H1 (cell line): ENCODE data around the gene FRMD4A. TPM values are rescaled to one million over a fixed set of nuclear protein-coding genes. Genes with fewer than 3 reads are reported as not detected.
A peak's percentile ranks its signal among the peaks of the same experiment; 100 is the strongest.

Source experiments
- PHF8 ChIP-seq: fragments of 200-600 bp; sonication (generic); conservative IDR thresholded peaks from 2 replicates; pipeline ENCODE4 v1.7.1; 2012; ENCODE audit warnings: low read depth, mild to moderate bottlenecking, inconsistent platforms, low read length, moderate library complexity
- SAP30 ChIP-seq: fragments of 300-600 bp; sonication (generic); IDR thresholded peaks from 2 replicates; pipeline ENCODE4 v1.7.1; 2012; ENCODE audit warnings: low read length, moderate library complexity, mild to moderate bottlenecking, inconsistent platforms; ENCODE audit not compliant: insufficient read depth, insufficient replicate concordance
- SIN3A ChIP-seq, 2 experiments: IDR thresholded peaks in 1 of 2; conservative IDR thresholded peaks in 1 of 2; 2 replicates each; pipeline ENCODE4 v1.6.1; 2011 to 2012; ENCODE audit warnings: low read length in 2 of 2, improper control_type of control experiment in 1 of 2, low read depth in 1 of 2, mild to moderate bottlenecking in 1 of 2
- SP4 ChIP-seq: IDR thresholded peaks from 2 replicates; pipeline ENCODE4 v1.6.1; 2012; ENCODE audit warnings: low read length, inconsistent platforms
- TAF1 ChIP-seq: IDR thresholded peaks from 2 replicates; pipeline ENCODE4 v1.6.1; 2011; ENCODE audit warnings: mild to moderate bottlenecking, low read depth, low read length
- TAF7 ChIP-seq: optimal IDR thresholded peaks from 2 replicates; pipeline ENCODE3; 2011; ENCODE audit warnings: low read depth, mild to moderate bottlenecking, inconsistent platforms, low read length, moderate library complexity, borderline replicate concordance
- ZNF274 ChIP-seq: IDR thresholded peaks from 2 replicates; pipeline ENCODE4 v1.7.0; 2012; ENCODE audit warnings: low read length, borderline replicate concordance; ENCODE audit errors: extremely low read depth
- polyA plus RNA-seq, 7 experiments: library from polyadenylated mRNA; depleted of rRNA in 3 of 7; stranded (reverse) in 5 of 7; unstranded in 2 of 7; fragments of >200 nt in 5 of 7; fragments of 200-250 nt in 2 of 7; gene quantifications; 1 replicate in 5 of 7; 2 replicates in 1 of 7; 4 replicates in 1 of 7; pipeline versions ENCODE4 v1.2.1 to v1.2.3, GENCODE V29; 2011 to 2013; ENCODE audit warnings: missing spikeins in 2 of 7, mixed read lengths in 2 of 7
- total RNA-seq: library from RNA; stranded (reverse); fragmentation: NEBNext Ultra II Directional; extraction: Animal tissue kit (Norgen Biotek cat#: 25700); gene quantifications from 2 replicates; pipeline ENCODE4 v1.2.1, GENCODE V29; 2021
- TF ChIP-seq, protein P1 (sequence below): IDR thresholded peaks from 2 replicates; pipeline ENCODE4 v1.6.1; 2011; ENCODE audit warnings: low read length, improper control_type of control experiment
- TF ChIP-seq, protein P2 (sequence below): fragments of 300-600 bp; sonication (generic); IDR thresholded peaks from 2 replicates; pipeline ENCODE4 v1.7.1; 2012; ENCODE audit warnings: low read length, moderate library complexity, mild to moderate bottlenecking, inconsistent platforms; ENCODE audit not compliant: insufficient replicate concordance

Gene FRMD4A
- total and polyA plus RNA-seq, 2 of the 8 experiments (the other 6 are each of a cell fraction or from before 2014, with no cell fraction given): 38.6 to 39.6 TPM

- TF ChIP-seq PHF8: no peak
- TF ChIP-seq, protein P1, sequence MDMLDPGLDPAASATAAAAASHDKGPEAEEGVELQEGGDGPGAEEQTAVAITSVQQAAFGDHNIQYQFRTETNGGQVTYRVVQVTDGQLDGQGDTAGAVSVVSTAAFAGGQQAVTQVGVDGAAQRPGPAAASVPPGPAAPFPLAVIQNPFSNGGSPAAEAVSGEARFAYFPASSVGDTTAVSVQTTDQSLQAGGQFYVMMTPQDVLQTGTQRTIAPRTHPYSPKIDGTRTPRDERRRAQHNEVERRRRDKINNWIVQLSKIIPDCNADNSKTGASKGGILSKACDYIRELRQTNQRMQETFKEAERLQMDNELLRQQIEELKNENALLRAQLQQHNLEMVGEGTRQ: no peak
- TF ChIP-seq TAF7: no peak
- TF ChIP-seq, protein P2, sequence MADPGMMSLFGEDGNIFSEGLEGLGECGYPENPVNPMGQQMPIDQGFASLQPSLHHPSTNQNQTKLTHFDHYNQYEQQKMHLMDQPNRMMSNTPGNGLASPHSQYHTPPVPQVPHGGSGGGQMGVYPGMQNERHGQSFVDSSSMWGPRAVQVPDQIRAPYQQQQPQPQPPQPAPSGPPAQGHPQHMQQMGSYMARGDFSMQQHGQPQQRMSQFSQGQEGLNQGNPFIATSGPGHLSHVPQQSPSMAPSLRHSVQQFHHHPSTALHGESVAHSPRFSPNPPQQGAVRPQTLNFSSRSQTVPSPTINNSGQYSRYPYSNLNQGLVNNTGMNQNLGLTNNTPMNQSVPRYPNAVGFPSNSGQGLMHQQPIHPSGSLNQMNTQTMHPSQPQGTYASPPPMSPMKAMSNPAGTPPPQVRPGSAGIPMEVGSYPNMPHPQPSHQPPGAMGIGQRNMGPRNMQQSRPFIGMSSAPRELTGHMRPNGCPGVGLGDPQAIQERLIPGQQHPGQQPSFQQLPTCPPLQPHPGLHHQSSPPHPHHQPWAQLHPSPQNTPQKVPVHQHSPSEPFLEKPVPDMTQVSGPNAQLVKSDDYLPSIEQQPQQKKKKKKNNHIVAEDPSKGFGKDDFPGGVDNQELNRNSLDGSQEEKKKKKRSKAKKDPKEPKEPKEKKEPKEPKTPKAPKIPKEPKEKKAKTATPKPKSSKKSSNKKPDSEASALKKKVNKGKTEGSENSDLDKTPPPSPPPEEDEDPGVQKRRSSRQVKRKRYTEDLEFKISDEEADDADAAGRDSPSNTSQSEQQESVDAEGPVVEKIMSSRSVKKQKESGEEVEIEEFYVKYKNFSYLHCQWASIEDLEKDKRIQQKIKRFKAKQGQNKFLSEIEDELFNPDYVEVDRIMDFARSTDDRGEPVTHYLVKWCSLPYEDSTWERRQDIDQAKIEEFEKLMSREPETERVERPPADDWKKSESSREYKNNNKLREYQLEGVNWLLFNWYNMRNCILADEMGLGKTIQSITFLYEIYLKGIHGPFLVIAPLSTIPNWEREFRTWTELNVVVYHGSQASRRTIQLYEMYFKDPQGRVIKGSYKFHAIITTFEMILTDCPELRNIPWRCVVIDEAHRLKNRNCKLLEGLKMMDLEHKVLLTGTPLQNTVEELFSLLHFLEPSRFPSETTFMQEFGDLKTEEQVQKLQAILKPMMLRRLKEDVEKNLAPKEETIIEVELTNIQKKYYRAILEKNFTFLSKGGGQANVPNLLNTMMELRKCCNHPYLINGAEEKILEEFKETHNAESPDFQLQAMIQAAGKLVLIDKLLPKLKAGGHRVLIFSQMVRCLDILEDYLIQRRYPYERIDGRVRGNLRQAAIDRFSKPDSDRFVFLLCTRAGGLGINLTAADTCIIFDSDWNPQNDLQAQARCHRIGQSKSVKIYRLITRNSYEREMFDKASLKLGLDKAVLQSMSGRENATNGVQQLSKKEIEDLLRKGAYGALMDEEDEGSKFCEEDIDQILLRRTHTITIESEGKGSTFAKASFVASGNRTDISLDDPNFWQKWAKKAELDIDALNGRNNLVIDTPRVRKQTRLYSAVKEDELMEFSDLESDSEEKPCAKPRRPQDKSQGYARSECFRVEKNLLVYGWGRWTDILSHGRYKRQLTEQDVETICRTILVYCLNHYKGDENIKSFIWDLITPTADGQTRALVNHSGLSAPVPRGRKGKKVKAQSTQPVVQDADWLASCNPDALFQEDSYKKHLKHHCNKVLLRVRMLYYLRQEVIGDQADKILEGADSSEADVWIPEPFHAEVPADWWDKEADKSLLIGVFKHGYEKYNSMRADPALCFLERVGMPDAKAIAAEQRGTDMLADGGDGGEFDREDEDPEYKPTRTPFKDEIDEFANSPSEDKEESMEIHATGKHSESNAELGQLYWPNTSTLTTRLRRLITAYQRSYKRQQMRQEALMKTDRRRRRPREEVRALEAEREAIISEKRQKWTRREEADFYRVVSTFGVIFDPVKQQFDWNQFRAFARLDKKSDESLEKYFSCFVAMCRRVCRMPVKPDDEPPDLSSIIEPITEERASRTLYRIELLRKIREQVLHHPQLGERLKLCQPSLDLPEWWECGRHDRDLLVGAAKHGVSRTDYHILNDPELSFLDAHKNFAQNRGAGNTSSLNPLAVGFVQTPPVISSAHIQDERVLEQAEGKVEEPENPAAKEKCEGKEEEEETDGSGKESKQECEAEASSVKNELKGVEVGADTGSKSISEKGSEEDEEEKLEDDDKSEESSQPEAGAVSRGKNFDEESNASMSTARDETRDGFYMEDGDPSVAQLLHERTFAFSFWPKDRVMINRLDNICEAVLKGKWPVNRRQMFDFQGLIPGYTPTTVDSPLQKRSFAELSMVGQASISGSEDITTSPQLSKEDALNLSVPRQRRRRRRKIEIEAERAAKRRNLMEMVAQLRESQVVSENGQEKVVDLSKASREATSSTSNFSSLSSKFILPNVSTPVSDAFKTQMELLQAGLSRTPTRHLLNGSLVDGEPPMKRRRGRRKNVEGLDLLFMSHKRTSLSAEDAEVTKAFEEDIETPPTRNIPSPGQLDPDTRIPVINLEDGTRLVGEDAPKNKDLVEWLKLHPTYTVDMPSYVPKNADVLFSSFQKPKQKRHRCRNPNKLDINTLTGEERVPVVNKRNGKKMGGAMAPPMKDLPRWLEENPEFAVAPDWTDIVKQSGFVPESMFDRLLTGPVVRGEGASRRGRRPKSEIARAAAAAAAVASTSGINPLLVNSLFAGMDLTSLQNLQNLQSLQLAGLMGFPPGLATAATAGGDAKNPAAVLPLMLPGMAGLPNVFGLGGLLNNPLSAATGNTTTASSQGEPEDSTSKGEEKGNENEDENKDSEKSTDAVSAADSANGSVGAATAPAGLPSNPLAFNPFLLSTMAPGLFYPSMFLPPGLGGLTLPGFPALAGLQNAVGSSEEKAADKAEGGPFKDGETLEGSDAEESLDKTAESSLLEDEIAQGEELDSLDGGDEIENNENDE: peak; percentile 14
- TF ChIP-seq SAP30: no peak
- TF ChIP-seq SIN3A (conservative IDR thresholded peaks at IDR 0.05 in 1 of 2, IDR thresholded peaks at IDR 0.05 in 1 of 2; ENCODE audit: low read depth in 1 of 2, low read length in 2 of 2): no peak
- TF ChIP-seq ZNF274: no peak
- TF ChIP-seq SP4: no peak
- TF ChIP-seq TAF1: peak; percentile 33; the same call in 1 of the 2 replicates
Observed at GRCh38 chr10:13882119-13882711, 448.5 kb downstream of the FRMD4A start (continued).
